HG02885 (cell line): ENCODE data around the gene WNT11.
A peak's percentile ranks its signal among the peaks of the same experiment; 100 is the strongest.

Experiments
- ATAC-seq: cut with Tn5 transposase; IDR thresholded peaks from one replicate; pipeline ENCODE4 v1.9.1; 2021; ENCODE audit warnings: mild to moderate bottlenecking; ENCODE audit not compliant: unreplicated experiment, poor library complexity

Gene WNT11

GRCh38 chr11:76224461-76225121 is 18.3 kb upstream of the WNT11 start:
- ATAC-seq: no peak

DNA sequence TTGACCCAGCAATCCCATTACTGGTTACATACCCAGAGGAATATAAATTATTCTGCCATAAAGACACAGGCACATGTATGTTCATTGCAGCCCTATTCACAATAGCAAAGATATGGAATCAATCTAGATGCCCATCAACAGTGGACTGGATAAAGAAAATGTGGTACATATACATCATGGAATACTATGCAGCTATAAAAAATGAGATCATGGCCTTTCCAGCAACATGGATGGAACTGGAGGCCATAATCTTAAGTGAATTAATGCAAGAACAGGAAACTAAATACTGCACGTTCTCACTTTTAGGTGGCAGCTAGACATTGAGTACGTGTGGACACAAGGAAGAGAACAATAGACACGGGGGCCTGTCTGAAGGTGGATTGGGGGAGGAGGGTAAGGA is 15.1 kb upstream of the WNT11 start:
- ATAC-seq: no peak

GRCh38 chr11:76219243-76219642 is 12.9 kb upstream of the WNT11 start:
- no peak for ATAC-seq

DNA sequence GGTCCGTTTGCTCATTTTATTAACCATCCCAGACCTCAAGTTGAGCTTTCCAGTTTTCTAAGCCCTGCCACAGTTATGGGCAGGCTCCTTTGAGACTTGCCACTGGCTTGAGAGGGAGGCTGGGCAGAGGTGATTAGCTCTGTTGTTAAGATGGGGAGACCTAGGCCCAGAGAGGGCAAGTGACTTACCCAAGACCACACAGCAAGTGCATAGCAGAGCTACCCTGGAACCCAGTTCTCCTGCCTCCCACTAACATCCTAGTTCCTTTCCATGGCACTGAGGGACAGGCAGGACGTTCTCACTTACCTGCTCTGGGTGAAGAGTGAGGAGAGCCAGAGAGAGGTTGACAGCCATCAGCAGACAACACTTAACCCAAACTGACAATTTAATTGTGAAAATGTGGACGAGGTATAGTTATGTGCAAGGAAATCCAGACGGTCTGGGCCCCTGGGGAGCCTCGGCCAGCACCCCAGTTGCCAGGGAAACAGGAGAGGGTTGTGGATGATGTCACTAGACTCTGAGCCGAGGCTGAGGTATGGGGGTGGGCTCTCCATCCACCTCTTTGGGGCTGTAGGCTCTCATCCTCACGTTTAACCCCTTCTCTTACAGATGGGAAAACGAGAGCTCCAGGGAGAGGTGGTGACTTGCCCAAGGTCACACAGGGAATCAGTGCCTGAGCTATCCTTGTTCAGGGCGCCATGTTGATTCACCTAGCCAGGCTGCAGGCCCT is 12.3 kb upstream of the WNT11 start:
- no peak for ATAC-seq

- no peak for ATAC-seq
Measured at GRCh38 chr11:76217653-76218160, 11.4 kb upstream of the WNT11 start.

DNA sequence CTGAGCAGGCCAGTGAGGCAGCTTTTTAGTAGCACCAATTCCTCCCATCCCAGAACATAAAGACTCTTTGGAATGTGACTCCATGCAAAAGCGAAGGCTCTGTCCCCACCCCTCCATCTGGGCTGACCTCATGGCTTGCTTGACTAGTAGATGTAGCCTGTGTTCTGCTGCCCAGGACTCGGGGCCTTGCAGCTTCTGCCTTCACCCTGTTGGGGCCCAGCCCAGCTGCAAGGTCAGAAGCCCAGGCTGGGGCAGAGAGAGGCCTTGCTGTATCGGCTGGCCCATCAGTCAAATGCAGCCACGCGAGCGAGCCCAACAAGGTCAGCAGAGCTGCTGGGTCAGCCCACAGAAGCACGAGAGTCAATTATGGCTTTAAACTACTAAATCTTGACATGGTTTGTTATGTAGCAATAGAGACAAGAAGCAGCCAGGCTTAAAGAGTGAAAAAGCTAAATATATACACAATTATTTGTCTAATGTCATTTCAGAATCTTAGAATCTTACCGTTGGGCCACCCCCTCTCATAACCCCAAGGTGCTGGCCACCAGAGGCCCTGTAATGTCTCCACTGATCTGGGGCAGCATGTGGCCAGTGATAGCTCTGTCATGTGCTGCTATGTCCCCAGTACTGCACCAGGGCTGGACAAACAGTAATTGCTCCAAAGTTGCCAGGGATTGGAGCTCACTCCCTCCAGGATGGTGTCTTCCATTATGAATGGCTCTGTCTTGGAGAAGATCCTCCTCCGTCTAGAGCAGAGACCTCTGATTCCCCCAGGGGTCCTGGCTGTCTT is 10.4 kb upstream of the WNT11 start:
- no peak for ATAC-seq

DNA sequence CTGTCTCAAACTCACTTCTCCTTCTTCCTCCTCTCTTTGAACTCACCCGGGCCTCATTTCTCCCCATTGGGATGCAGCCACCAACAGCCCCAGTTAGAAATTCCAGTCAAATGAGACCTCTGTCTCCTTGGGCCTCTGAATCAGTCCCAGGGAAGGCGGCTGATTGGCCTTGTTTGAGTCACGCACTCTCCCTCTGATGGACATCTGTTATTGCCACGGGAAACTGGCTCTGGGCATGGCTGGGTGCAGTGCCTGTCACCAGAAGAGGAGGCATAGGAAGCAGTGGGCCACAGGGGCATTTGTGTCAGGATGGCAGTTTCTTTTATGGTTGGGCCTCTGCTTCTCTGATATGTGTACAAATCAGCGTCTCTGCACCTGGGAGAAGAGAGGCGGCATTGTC is 9.6 kb upstream of the WNT11 start:
- no peak for ATAC-seq

- ATAC-seq: no peak
Measured at GRCh38 chr11:76214968-76215548, 8.8 kb upstream of the WNT11 start.

DNA sequence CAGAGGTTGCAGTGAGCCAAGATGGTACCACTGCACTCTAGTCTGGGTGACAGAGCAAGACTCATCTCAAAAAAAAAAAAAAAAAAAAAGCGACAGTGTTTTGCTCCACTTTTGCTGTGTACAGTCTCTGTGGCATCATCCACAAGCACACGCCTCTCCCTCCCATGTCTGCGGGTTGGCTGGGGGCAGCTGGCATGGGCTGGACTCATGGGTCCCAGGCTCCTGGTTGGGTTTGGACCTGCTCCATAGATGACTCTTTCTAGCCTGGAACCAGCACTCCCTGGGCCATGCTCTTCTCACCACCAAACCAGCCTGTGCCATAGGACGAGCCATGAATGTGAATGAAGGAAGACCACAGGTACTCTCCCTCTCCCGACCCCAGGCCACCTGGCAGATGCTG is 7.9 kb upstream of the WNT11 start:
- ATAC-seq: no peak

- ATAC-seq: no peak
Measured at GRCh38 chr11:76212086-76213035, 6.1 kb upstream of the WNT11 start.

DNA sequence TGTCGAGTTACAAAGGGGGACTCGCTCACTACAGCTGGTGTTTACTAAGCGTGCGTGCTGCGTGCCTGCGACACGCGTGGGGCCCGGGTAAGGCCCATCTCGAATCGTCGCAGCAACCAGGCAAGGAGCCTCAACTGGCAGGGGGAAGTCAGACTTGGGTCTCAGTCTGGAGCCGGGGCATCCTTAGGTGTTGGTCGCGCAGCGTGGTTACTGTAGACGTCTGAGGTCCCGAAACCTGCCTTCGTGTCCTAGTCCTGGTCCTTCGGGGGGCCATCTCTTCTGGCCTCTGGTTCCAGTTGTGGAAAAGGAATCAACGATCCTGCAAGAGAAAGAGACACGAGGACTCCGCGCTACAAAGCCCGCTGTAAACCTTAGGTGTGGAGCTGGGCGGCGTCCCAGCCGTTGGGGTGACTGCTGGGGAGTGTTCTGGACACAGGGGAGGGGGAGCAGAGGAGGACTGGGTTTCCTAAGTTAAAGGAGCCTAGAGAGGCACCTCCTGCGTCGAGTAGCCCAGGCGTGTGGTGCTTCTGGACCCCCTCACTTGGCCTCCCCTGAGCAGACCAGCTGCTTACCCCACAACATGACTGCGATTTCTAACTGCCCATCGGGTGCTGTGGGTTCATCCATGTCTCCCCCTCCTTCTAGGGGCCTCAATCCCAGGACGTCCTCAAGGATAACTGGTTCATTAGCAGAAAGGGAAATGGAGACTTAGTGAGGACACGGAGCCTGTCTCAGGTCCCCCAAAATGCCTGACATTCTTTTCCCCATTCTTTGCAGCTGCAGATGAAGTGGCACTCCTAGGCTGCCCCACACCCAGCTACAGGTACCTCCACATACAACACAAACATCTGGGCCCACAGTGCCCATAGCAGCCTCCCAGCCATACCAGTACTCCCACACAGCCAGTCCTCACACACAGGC is 4.9 kb upstream of the WNT11 start:
- no peak for ATAC-seq

DNA sequence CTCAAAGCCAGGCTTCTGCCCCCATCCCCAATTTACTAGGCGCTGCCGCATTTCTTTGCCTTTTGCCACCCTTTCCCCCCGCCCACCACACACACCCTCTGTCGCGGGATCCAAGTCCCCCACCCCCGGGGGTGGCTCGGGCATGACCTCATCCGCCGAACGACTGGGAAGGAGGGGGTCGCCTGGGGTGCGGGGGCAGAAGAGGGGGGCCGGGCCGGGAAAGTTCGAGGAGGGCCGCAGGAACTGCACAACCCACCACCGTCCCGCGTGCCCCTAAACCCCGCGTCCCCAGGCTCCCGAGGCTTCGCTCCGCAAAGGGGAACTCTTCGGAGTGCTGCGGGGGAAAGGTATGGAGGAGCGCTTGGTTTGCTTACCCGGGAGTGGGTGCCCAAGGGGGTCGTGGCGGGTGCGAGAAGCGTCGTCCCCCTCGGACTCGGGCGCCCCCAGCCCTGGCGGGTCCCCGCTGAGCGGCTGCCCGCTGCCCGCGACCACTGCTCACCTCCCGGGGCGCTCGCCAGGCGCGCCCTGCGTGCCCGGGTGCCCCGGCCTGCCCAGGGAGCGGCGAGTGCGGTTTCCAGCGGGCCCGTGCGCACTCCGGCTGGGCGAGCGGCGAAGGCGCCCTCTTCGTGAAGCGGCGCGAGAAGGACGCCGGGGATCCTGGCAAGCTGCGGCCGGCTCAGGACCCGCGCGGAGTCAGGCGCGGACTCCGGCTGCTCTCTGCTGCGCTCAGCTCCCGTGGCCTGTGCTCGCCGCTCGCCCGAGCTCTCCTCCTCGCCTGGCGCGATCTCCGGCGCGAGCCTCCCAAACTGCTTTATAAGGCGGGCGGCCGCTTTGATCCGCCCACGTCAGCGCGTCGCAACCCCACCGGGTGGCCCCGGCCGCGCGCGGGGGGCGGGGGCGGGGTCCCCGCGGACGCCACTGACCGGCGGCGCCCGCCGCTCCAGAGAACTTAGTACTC is 4.0 kb upstream of the WNT11 start:
- no peak for ATAC-seq

GRCh38 chr11:76209375-76209972 is 3.2 kb upstream of the WNT11 start:
- no peak for ATAC-seq

DNA sequence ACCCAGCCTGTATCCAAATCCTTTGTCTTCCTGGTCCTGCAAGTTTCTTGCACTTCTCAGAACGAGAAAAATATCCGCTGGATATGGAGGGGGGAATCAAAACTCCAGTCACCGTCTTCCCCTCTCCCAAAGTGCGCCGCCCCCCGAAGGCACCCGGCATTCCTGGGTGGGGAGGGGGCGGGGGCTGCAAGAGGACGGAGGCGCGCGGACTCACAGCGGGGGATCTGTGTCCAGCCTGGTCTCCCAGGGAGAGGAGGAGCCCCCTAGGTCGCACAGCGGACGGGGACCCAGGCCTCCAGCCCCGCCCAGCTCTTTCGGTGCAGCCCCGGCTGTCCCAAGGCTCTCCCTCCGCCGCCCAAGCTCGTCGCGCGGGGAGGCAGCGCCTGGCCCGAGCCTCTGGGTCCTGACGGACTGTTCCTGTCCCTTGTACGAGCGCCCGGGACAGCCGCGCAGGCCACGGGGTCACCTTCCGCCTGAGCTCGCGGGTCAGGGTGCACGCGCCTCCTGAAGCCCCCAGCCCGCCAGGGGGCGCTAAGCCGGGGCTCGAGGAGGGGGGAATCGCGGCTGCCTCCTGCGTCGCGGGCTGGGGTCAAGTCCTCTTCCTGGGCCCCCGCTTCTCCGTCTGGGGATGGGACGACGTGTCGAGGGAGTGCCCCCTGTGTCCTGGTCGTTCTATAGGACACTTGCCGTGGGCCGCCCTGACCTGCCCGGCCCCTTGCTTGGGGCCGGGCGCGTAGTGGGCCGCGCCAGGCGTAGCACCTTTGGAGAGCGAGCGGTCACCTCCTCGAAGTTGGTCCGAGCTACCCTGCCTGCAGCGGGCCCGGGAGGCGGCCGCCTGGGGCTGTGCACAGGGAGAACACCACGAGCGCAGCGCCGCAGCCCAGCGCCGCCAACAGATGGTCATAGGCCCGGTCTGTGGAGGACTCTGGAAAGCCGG is 2.4 kb upstream of the WNT11 start:
- no peak for ATAC-seq

- peak; percentile 57 for ATAC-seq
Measured at GRCh38 chr11:76207642-76208401, 1.5 kb upstream of the WNT11 start.

GRCh38 chr11:76206077-76206326 is 300 bp downstream of the WNT11 start:
- ATAC-seq: no peak
